ENCODE data around the gene ADORA2B. TPM values are rescaled to one million over a fixed set of nuclear protein-coding genes. Genes with fewer than 3 reads are reported as not detected.
A peak's percentile ranks its signal among the peaks of the same experiment; 100 is the strongest.

The ADORA2B gene
- total RNA-seq, 8 experiments from 2014 or later: 1.1 to 90.9 (median 6.7) TPM

DNA sequence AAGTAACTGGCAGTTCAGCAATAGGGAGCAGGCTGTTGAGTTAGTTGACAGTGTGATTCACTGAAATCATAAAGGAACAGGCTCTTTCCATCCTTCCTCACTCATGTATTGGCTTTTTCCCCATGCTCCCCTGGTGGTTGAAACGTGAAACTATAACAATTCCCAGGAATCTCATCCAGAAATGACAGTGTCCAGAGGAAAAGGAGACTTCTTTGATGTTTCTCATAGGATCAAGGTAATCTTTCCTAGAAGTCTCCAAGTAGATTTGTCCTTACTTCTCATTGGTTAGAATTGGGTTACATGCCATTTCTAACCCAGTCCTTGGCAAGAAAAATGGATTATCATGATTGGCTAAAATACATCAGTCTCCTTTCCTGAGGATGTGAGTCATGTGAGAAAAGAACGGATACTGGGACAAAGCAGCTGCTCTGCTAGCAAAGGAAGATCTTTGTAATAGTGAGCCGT is 69.0 kb downstream of the ADORA2B start:
- WGBS, 10 experiments: 0 to 73% (median 41%) methylated on average over 1 to 3 of the region's 3 CpGs; no CpG with 5 or more reads in 1 of the 10 experiments

DNA sequence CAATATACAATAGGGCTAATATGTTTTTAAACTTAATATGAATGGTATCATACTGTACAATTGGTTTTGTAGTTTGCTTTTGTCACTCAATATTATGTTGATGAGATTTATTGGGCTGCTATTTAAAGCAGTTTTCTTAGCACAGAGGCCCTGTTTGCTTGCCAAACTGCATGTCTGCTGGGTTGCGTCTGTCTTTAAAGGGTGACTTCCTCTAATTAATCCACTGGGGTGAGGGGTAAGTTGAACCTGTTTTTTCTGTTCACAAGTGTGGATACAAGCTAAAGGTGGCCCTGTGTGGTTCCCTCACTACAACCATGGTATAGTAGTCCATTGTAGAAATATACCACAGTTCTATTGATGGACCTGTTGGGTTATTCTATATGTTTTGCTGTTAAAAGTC is 74.4 kb downstream of the ADORA2B start:
- 80 to 100% (median 100%) methylated on average over 1 of the region's 1 CpG; no CpG with 5 or more reads in 4 of the 10 experiments for WGBS, 10 experiments
- no peak overlapping the region for H3K27ac ChIP-seq
- in situ Hi-C loops (cut with MboI; ENCODE audit: low pct_unique_long_range_greater_than_20kb in 2 of 9, low sequenced_read_pairs in 9 of 9, unreplicated experiment in 9 of 9): no loop called here
- H3K4me3 ChIP-seq: no peak overlapping the region
- no peaks in the 10 kb centered on the region for H3K4me1 ChIP-seq (replicated peaks in 1 of 2)
- no peak for ATAC-seq (replicated peaks in 6 of 8)

More for the DNA sequence above, 69.0 kb downstream of the ADORA2B start:
- peak in 6 of 8 experiments; percentile 35 to 79 (median 62) for ATAC-seq (replicated peaks in 6 of 8)
- Histone ChIP-seq H3K27ac (no peak overlapping the region), H3K4me1 (replicated peaks in 1 of 2) (no peaks in the 10 kb centered on the region), H3K4me3 (no peak overlapping the region)
- in situ Hi-C loops (cut with MboI; ENCODE audit: low pct_unique_long_range_greater_than_20kb in 2 of 9, low sequenced_read_pairs in 9 of 9, unreplicated experiment in 9 of 9): no loop called here

- no peak overlapping the region for H3K27ac ChIP-seq
- 43 to 93% (median 90%) methylated on average over 2 to 4 of the region's 4 CpGs; no CpG with 5 or more reads in 2 of the 10 experiments for WGBS, 10 experiments
- no peak for ATAC-seq (replicated peaks in 6 of 8)
- H3K4me3 ChIP-seq: no peak overlapping the region
- no peaks in the 10 kb centered on the region for H3K4me1 ChIP-seq (replicated peaks in 1 of 2)
- in situ Hi-C loops (cut with MboI; ENCODE audit: low pct_unique_long_range_greater_than_20kb in 2 of 9, low sequenced_read_pairs in 9 of 9, unreplicated experiment in 9 of 9): no loop called here
Measured at GRCh38 chr17:16023881-16024280, 79.0 kb downstream of the ADORA2B start.

DNA sequence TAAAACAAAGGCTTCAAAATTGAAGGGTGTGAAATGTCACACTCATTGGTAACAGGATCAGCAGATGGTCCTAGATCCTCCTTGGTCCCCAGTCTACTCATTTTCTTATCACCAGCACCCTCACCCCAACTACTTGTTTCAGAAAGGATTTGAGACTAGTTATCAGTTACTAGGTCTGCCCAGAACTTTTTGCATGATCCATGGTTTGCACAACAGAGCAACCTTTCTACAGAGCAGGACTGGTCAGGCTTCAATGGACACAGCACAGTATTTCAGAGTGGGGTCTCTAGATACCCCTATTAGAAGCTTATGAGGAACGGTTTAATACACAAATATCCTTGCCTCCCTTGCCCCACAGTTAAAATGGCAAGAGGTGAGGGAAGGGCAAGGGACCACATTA is 80.3 kb downstream of the ADORA2B start:
- no peak overlapping the region for H3K27ac ChIP-seq
- in situ Hi-C loops (cut with MboI; ENCODE audit: low pct_unique_long_range_greater_than_20kb in 2 of 9, low sequenced_read_pairs in 9 of 9, unreplicated experiment in 9 of 9): no loop called here

More for the DNA sequence above, 80.3 kb downstream of the ADORA2B start:
- ATAC-seq (replicated peaks in 6 of 8): no peak
- H3K4me3 ChIP-seq: no peak overlapping the region
- no peaks in the 10 kb centered on the region for H3K4me1 ChIP-seq (replicated peaks in 1 of 2)
- 0 to 100% (median 100%) methylated on average over 1 of the region's 1 CpG; no CpG with 5 or more reads in 6 of the 10 experiments for WGBS, 10 experiments

Other genes with a start within 250 kb of the ADORA2B start
- gene ZNF286A, start 245.4 kb upstream of the ADORA2B start, total RNA-seq: 100 to 1,000 TPM in 1 of 8 experiments, 10 to 100 TPM in 7; 32.1 to 114 (median 56.6) TPM
- gene TBC1D26, start 212.8 kb upstream of the ADORA2B start, total RNA-seq: 1 to 10 TPM in 2 of 8 experiments, under 1 TPM in 6; 0.13 to 1.9 (median 0.76) TPM
- gene ZSWIM7, start 54.6 kb downstream of the ADORA2B start, total RNA-seq: 10 to 100 TPM; 11.0 to 33.1 (median 22.4) TPM
- gene TTC19, start 54.7 kb downstream of the ADORA2B start, total RNA-seq: 10 to 100 TPM; 27.7 to 68.4 (median 38.8) TPM

All from motor neuron (in vitro differentiated cells).